Iris pigment epithelial cell (primary cell): ENCODE results near the gene FAM149B1.

Experiments used
- DNase-seq: peaks from one replicate; pipeline ENCODE4 v3.0.0-alpha.2; 2011; ENCODE audit warnings: low read depth

FAM149B1 gene

GRCh38 chr10:73287441-73287840 is 119.5 kb downstream of the FAM149B1 start:
- DNase-seq, result no peak

GRCh38 chr10:73289958-73290357 is 122.0 kb downstream of the FAM149B1 start:
- DNase-seq, result no peak

- no peak for DNase-seq
Measured at GRCh38 chr10:73293461-73293860, 125.5 kb downstream of the FAM149B1 start.
